IMR-90 (cell line): ENCODE results near the gene LRRC3C.

Experiments
- BHLHE40 ChIP-seq: fragments of 150-350 bp; IDR thresholded peaks from 2 replicates; pipeline ENCODE4 v1.6.1; 2016; ENCODE audit warnings: mild to moderate bottlenecking, low read depth, low read length
- CEBPB ChIP-seq: IDR thresholded peaks from 2 replicates; pipeline ENCODE4 v1.6.1; 2012; ENCODE audit warnings: low read depth, low read length, improper control_type of control experiment
- CHD1 ChIP-seq: IDR thresholded peaks from 2 replicates; pipeline ENCODE4 v1.6.1; 2012; ENCODE audit warnings: low read depth, low read length, improper control_type of control experiment
- CTCF ChIP-seq: conservative IDR thresholded peaks from 2 replicates; pipeline ENCODE4 v1.5.1; 2012; ENCODE audit warnings: mild to moderate bottlenecking, low read depth, low read length, improper control_type of control experiment
- ELK1 ChIP-seq: fragments of 150-350 bp; IDR thresholded peaks from 2 replicates; pipeline ENCODE4 v1.6.1; 2016; ENCODE audit warnings: low read depth, mild to moderate bottlenecking, low read length, moderate library complexity, borderline replicate concordance
- FOS ChIP-seq: fragments of 150-350 bp; IDR thresholded peaks from 2 replicates; pipeline ENCODE4 v1.6.1; 2016; ENCODE audit warnings: low read depth, low read length
- MAFK ChIP-seq: IDR thresholded peaks from 2 replicates; pipeline ENCODE4 v1.6.1; 2012; ENCODE audit warnings: low read depth, low read length, improper control_type of control experiment
- MAZ ChIP-seq: IDR thresholded peaks from 2 replicates; pipeline ENCODE4 v1.6.1; 2012; ENCODE audit warnings: low read depth, mild to moderate bottlenecking, low read length, improper control_type of control experiment, moderate library complexity, borderline replicate concordance
- MXI1 ChIP-seq: IDR thresholded peaks from 2 replicates; pipeline ENCODE4 v1.6.1; 2012; ENCODE audit warnings: low read depth, mild to moderate bottlenecking, low read length, moderate library complexity, borderline replicate concordance
- POLR2A ChIP-seq: IDR thresholded peaks from 2 replicates; pipeline ENCODE4 v1.6.1; 2012; ENCODE audit warnings: mild to moderate bottlenecking, low read depth, low read length
- RAD21 ChIP-seq: IDR thresholded peaks from 2 replicates; pipeline ENCODE4 v1.6.1; 2012; ENCODE audit warnings: low read length, improper control_type of control experiment
- RCOR1 ChIP-seq: IDR thresholded peaks from 2 replicates; pipeline ENCODE4 v1.6.1; 2012; ENCODE audit warnings: mild to moderate bottlenecking, low read length, improper control_type of control experiment; ENCODE audit not compliant: insufficient replicate concordance
- RFX5 ChIP-seq: IDR thresholded peaks from 2 replicates; pipeline ENCODE4 v1.8.0; 2012; ENCODE audit warnings: low read depth, mild to moderate bottlenecking, low read length, moderate library complexity
- SMC3 ChIP-seq: fragments of 150-350 bp; IDR thresholded peaks from 2 replicates; pipeline ENCODE4 v1.6.1; 2016; ENCODE audit warnings: low read depth, mild to moderate bottlenecking, antibody characterized with exemption, low read length, moderate library complexity

DNA sequence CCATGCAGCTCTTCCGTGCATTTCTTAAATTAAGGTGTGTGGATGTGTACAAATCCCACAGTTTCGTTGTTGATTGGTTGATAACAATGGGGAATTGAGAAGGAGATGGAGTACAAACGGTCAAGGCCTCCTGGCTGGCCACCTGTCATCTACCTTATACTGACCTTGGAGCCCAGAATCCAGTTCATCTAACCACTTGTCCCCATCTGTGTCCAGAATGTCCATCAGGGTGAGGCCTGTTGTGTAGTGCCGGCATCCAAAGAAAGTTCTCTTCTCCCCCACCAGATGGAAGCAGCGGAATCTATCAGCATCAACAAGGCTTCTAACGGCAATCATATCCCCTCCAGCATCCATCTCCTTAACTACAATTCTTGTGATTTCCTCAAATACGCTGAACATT lies 10.6 kb upstream of the LRRC3C start:
- TF ChIP-seq CTCF (peak; percentile 26; the same call in 1 of the 2 replicates), POLR2A (no peak), CEBPB (no peak), RFX5 (no peak), CHD1 (no peak), MAFK (no peak), SMC3 (peak; percentile 34; the same call in 1 of the 2 replicates), MAZ (no peak), BHLHE40 (no peak), MXI1 (no peak), RAD21 (peak; percentile 34), ELK1 (no peak), FOS (no peak), RCOR1 (no peak)
